ENCODE data around the gene PIK3CD. TPM values are rescaled to one million over a fixed set of nuclear protein-coding genes. Genes with fewer than 3 reads are reported as not detected.

The PIK3CD gene
- total and polyA plus RNA-seq, 2 of the 8 experiments (the other 6 are each of a cell fraction or from before 2014, with no cell fraction given) = 20.6 to 24.1 TPM

- TF ChIP-seq ZNF274 (IDR thresholded peaks at IDR 0.05; ENCODE audit: borderline replicate concordance, extremely low read depth, low read length) = no peak
Observed at GRCh38 chr1:9653491-9654050, 2.0 kb downstream of the PIK3CD start (continued).

Data from H1 (cell line).